ENCODE data around the gene ACIN1.

The ACIN1 gene

DNA sequence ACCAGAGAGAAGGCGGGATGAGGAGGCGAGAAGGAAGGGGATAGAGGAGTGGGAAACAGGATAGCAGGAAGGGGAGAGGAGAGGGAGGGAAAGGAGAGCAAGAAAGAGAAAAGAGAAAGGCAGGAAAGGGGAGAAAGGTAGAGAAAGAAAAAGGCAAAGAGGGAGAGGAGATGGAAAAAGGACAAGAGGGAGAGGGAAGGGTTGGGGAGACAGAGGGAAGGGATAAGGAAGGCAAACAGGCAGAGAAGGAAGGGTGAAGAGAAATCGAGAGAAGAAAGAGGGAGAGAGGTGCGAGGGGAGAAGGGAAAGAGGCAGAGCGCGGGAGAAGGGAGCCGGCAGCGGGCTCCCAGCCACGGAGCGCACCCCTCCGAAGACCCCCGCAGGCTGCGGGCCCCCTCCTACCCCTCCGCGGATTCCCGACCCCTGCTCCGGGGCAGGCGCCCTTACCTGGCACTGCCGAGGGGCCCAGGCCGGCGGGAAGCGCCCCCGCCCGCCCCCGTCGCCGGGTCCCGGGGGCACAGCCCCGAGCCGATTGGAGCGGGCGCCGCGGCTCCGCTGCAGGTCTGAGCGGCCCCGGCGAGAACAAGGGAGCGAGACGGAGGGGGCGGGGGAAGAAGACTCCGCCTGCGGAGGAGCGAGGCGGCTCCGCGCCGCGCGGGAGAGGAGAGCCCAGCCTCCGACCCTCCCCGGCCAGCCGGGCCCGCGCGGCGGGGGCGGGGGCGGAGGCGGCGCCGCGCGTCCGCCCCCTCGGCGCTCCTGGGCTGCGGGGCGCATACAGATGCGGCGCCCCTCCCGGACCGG lies 37.8 kb downstream of the ACIN1 start, which contains the start of gene CDH24:
Gene CDH24 (minus strand): TSS at position 565 of the 801 bp plus-strand sequence. CDS start 1,787 bp downstream, outside the sequence.
- peak; percentile 76 to 81 for DNase-seq

GRCh38 chr14:23056145-23056955 lies 38.6 kb downstream of the ACIN1 start:
- DNase-seq: peak; percentile 76 to 80

- no peak for DNase-seq
Observed at GRCh38 chr14:23055621-23056144, 39.3 kb downstream of the ACIN1 start.

- no peak for DNase-seq
Observed at GRCh38 chr14:23055147-23055550, 39.8 kb downstream of the ACIN1 start.

DNA sequence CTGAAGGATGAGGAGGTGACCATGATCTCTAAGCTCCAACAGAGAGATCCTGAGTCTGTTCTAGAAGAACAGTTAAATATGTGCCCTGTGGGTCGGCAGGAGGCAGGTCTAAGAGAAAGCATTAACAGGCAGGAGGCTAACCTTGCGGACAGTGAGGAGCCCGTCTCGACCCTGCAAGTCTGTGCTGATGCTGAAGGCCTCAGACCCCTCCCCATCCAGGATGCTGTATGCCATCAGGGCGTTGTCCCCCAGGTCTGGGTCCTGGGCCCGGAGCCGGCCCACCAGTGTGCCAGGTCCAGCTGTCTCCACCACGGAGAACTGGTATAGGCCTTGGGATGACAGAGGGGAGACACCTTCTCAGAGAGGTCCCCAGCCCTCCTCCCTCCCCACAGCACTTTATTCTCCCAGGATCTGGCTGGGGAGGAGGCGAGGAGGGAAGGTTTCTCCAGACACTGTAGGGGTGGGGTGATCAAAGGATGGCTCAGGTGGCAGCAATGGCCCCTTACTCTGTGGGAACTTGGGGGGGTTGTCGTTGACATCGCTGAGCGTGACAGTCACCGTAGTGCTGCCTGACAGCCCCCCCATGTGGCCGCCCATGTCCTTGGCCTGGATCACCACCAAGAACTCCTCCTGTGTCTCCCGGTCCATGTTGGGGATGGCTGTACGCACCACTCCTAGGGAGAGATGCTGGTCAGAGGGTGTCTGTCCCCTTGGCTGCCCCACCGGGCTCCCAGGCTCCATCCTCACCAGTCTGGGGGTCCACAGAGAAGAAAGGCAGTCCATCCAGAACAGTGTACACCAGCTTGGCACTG lies 40.7 kb downstream of the ACIN1 start:
- peak; percentile 53 to 56 for DNase-seq

DNA sequence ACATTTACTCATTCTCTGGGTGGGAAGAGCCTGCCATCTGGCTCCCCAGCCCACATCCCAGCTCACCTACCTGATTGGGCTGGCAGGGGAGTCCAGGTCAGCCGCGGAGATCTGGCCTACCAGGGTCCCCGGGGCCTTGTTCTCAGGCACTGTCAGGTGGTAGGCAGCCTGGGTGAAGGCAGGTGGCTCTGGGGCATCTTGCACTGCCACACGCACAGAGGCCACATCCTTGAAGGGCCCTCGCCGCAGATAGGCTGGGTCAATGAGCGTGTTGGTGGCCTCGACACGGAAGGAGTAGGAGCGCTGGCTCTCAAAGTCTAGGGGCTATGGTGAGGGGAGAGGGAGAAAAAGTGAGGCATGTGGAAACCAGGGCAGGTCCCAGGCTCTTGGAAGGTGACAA lies 41.5 kb downstream of the ACIN1 start:
- no peak for DNase-seq

GRCh38 chr14:23052671-23053070 lies 42.3 kb downstream of the ACIN1 start:
- no peak for DNase-seq

DNA sequence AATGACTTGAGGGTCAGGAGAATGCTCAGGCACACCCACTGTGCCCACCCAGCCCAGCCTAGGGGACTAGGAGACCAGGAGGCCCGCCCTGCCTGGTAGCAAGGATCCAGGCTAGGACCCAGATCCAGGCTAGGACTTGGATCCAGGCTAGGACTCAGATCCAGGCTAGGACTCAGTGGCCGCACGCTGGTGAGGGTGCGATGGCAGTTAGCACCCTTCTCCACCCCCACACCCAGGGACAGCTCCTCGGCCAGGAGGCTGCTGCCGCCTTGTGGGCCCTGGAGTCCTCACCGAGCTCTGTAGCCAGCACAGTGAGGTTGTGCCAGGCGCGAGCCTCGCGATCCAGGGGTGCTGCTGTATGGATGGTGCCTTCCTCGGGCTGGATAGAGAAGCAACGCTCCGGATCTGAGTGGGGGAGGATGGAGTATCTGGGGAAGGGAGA lies 42.7 kb downstream of the ACIN1 start:
- no peak for DNase-seq

DNA sequence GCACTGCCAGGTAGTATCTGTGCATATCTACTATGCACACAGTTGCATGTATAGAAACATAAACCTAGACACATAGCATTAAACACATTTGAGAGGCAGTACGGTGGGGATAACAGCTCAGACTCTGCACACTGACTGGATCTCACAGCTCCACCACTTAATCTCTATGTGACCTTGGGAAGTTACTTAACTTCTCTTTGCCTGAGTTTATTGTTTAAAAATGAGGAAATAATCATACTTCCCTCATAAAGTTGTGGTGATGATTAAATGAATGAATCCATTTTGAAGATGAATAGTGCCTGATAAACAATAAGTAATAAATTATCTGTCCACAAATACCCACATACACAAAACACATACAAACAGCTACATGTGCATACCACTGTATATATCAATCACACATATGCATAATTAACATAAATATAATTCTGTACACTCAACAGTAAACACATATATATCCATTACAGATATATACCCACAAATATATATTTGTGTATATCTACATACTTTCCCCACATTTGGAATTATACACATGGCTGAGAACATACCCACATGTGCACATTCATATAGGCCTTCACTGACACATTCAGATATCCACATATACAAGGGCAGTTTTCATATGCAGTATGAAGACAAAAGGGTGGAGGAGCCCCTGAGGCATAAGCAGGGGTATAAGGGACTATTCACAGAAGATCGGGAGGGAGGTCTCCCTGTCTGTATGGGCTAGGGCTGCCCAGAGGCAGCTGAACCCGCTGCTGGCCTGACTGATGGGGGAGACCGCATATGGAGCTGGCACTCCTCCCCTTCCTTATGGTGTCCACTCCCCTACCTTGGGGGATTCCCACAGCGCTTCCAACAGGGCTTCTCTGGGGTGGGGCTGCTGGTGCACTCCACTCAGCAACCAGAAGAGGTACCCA lies 43.5 kb downstream of the ACIN1 start:
- DNase-seq: no peak

DNA sequence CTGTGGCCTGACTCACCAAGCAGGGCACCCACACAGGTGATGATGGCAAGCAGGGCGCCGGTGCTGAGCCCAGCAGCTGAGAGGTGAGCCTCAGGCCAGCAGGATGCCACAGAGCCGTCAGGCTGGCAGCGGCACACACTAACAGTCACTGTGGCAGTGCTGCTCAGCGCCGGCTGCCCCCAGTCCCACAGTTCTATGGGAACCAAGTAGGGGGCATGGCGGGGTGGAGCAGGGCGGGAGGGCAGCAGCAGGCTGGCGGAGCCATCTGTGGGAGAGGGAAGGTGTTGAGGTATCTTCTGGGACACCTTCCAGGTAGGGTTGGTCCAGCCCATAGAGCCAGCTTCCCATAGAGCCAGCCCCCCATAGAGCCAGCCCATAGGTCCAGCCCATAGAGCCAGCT lies 45.9 kb downstream of the ACIN1 start:
- DNase-seq: no peak

- DNase-seq: no peak
Observed at GRCh38 chr14:23047751-23048693, 46.9 kb downstream of the ACIN1 start.

- DNase-seq: no peak
Observed at GRCh38 chr14:23047034-23047634, 47.8 kb downstream of the ACIN1 start.

DNA sequence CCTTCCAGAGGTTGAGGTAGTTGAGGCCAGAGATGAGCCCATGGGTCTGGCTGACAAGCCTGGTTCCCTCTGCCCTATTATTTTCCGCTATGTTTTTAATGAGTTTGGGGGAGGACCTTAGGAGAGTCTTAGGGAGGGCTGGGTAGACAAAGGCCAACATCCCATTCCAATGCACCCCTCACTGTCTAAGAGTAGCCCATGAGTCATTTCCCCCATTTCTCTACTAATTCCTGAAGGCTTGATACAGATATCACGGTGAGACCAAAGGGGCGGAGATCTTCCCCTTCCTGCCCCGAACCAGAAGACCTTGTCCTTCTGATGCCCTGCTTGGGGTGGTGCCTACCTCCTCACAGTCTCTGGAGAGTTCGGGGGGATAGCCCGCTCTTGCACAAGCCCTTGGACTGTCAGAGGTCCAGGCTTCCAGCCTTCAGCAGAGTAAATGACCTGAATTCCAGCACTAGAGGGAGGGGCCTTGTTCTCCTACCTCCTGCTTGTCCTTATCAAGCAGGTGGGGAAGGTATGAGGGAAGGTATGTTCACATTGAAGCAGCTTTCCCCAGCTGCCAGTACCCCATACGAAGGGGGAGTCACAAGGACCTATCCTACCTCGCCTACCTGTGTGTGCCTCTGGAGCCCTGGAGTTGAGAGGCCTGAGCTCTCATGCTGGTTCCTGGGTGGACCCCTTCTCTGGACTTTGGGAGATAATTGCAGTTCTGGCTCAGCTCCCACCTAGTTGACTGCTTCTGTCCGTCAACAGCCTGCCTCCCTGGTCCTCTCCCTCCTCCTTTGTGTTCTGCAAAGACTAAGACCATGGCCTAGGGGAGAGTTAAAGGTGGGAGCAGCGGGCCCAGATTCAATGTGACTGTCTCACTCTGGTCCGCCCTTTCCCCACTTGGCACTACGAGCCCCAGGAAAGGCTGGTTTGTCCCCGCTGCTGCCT lies 49.2 kb downstream of the ACIN1 start:
- no peak for DNase-seq

DNA sequence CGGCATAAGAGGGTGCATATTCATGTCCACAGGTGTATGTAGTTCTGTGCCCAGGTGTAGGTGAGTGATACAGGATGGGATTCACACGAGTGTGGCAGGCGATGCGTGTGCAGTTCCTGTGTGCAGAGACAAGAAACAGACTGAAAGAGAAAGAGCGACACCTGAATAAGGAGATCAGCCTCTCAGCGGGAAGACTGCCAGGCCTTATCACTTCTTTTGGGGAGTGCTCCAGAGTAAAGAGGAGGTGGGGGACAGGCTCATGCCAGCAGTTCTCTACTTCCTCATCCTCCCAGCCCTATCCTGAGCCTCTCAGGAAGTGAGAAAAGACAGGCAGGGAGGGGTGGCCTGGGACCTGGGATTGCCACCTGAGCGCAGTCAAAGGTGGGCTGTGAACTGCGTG lies 50.1 kb downstream of the ACIN1 start:
- DNase-seq: no peak

- DNase-seq: no peak
Observed at GRCh38 chr14:23043754-23044153, 51.2 kb downstream of the ACIN1 start.

- DNase-seq: no peak
Observed at GRCh38 chr14:23043145-23043544, 51.8 kb downstream of the ACIN1 start.

DNA sequence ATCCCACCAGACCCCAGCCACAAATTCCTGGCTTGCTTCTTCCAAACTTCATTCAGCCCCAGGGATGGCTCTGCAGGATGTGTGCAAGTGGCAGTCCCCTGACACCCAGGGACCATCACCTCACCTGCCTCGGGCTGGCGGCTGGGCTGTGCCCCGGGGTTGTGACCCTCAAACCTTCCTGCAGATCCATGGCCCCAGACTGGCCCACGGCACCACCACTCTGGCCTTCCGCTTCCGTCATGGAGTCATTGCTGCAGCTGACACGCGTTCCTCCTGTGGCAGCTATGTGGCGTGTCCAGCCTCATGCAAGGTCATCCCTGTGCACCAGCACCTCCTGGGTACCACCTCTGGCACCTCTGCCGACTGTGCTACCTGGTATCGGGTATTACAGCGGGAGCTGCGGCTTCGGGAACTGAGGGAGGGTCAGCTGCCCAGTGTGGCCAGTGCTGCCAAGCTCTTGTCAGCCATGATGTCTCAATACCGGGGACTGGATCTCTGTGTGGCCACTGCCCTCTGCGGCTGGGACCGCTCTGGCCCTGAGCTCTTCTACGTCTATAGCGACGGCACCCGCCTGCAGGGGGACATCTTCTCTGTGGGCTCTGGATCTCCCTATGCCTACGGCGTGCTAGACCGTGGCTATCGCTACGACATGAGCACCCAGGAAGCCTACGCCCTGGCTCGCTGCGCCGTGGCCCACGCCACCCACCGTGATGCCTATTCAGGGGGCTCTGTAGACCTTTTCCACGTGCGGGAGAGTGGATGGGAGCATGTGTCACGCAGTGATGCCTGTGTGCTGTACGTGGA lies 52.6 kb downstream of the ACIN1 start, which contains the start of gene PSMB11:
Gene PSMB11 (plus strand): TSS at position 51 of the 804 bp plus-strand sequence. CDS start 14 bp downstream, at position 65.
- no peak for DNase-seq

DNA sequence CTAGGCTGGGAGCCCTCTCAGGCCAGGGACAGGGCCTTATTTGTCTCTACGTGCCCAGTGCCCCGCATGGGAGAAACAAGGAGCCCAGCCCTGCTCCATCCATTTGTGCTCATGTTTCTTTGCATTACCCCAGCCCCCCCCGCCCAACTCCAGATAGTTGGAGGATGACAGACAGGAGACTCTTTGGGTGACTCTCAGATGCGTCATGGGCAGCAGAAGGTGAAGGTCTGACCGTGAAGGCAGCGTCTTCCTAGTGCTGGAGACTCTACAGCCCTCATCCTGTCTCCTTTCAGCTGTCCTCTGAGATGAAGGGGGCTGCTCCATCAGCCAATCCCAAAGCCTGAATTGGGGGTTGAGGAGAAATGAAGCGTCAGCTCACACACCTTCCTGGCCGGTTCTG lies 53.2 kb downstream of the ACIN1 start:
- no peak for DNase-seq

Data from activated T-cell treated with anti-CD3 and anti-CD28 coated beads, Interleukin-2, amount 50 U/mL, for 48 hours (primary cell).